SHP77 (cell line): ENCODE results near the gene GP9.
"Not testable (repeated sequence)": the region's sequence is repeated elsewhere in the genome, so short reads cannot be mapped to it uniquely, and the experiment has no call there.

Source experiments
- DNase-seq, 2 experiments: peaks; one replicate each; lab custom pipeline; 2025; lab: John Stamatoyannopoulos, UW

Gene GP9

DNA sequence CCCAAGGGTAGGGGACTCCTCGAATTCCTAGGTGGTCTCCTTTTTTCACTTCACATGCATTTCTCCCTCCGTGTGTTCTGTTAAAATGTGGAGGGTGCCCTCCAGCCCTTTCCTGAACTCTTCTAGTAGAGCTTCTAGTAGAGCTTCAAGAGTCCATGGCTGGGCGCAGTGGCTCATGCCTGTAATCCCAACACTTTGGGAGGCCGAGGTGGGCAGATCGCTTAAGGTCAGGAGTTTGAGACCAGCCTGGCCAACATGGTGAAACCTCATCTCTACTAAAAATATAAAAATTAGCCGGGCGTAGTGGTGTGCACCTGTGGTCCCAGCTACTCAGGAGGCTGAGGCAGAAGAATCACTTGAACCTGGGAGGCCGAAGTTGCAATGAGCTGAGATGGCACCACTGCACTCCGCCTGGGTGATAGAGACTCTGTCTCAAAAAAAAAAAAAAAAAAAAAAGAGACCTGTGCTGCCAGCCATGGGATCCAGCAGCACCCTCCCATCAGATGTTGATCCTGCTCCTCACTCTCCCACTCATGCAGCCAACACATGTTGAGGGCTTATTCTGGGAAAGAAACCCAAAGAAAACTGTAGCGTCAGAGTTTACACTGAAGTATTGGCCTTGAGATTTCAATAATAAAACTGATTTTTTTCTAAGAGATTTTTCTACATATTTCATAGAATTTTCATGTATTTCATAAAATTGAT, 50.6 kb downstream of the GP9 start:
- not testable (repeated sequence) for DNase-seq
